WTC11 (cell line): ENCODE results near the gene COL9A2. TPM values are rescaled to one million over a fixed set of nuclear protein-coding genes. Genes with fewer than 3 reads are reported as not detected.
"Not testable (repeated sequence)": the region's sequence is repeated elsewhere in the genome, so short reads cannot be mapped to it uniquely, and the experiment has no call there.

Source experiments
- ATAC-seq: fragments of 200-7000 bp; cut with Tn5 transposase; 2 replicates; pipeline ENCODE4 v1.10.0; 2021; ENCODE audit warnings: mild to moderate bottlenecking, moderate library complexity
- CTCF ChIA-PET: fragments of 300-600 bp; sonication (Branson Sonifier 250); formaldehyde crosslinking; loops from one replicate; lab custom pipeline; 2021; ENCODE audit warnings: antibody characterized with exemption; lab: Charles Lee
- POLR2A ChIA-PET: fragments of 350-600 bp; sonication (Branson Sonifier 250); formaldehyde crosslinking; loops from one replicate; lab custom pipeline; 2021; ENCODE audit warnings: antibody characterized with exemption; lab: Charles Lee
- DNase-seq: peaks from one replicate; pipeline ENCODE4 v3.0.0; 2021; ENCODE audit warnings: low spot score
- H3K27ac Mint-ChIP-seq: 2 replicates; pipeline ENCODE4 v1.8.0; 2021; ENCODE audit warnings: mixed read lengths
- H3K27me3 Mint-ChIP-seq: 2 replicates; pipeline ENCODE4 v1.8.0; 2021; ENCODE audit warnings: low read depth, mild to moderate bottlenecking, moderate library complexity, mixed read lengths
- H3K36me3 Mint-ChIP-seq: 2 replicates; pipeline ENCODE4 v1.8.0; 2021; ENCODE audit warnings: mixed read lengths
- H3K4me1 Mint-ChIP-seq: 2 replicates; pipeline ENCODE4 v1.8.0; 2022; ENCODE audit warnings: mixed read lengths
- H3K4me3 Mint-ChIP-seq: 2 replicates; pipeline ENCODE4 v1.8.0; 2021; ENCODE audit warnings: mild to moderate bottlenecking, moderate library complexity, mixed read lengths
- H3K9me3 Mint-ChIP-seq: 2 replicates; pipeline ENCODE4 v1.8.0; 2021; ENCODE audit warnings: mixed read lengths
- ETV6 ChIP-seq: sonication (generic); formaldehyde crosslinking; IDR thresholded peaks from 2 replicates; pipeline ENCODE4 v1.8.1; 2022; ENCODE audit warnings: mild to moderate bottlenecking, missing genetic modification reagents
- GABPB1 ChIP-seq: sonication (generic); formaldehyde crosslinking; IDR thresholded peaks from 2 replicates; pipeline ENCODE4 v1.8.1; 2023; ENCODE audit warnings: mild to moderate bottlenecking, missing genetic modification reagents
- HMGA2 ChIP-seq: fragments of 250-450 bp; sonication (Bioruptor Pico); IDR thresholded peaks from 2 replicates; pipeline ENCODE4 v1.4.0; 2021; ENCODE audit warnings: mild to moderate bottlenecking, moderate library complexity
- IRF2 ChIP-seq: sonication (generic); formaldehyde crosslinking; IDR thresholded peaks from 2 replicates; pipeline ENCODE4 v1.8.0; 2022; ENCODE audit warnings: low read depth, missing genetic modification reagents, borderline replicate concordance
- NFYB ChIP-seq: sonication (generic); formaldehyde crosslinking; conservative IDR thresholded peaks from 2 replicates; pipeline ENCODE4 v1.8.0; 2022; ENCODE audit warnings: low read depth, missing genetic modification reagents
- NR2C2 ChIP-seq: sonication (generic); formaldehyde crosslinking; IDR thresholded peaks from 2 replicates; pipeline ENCODE4 v1.8.0; 2022; ENCODE audit warnings: mild to moderate bottlenecking, missing genetic modification reagents
- SMAD4 ChIP-seq: sonication (generic); formaldehyde crosslinking; IDR thresholded peaks from 2 replicates; pipeline ENCODE4 v1.8.0; 2022; ENCODE audit warnings: mild to moderate bottlenecking, missing genetic modification reagents
- total RNA-seq: library from RNA; stranded (reverse); gene quantifications from 3 replicates; pipeline ENCODE4 v1.2.3, GENCODE V29; 2021
- TF ChIP-seq, protein P1 (sequence below): sonication (generic); formaldehyde crosslinking; IDR thresholded peaks from 2 replicates; pipeline ENCODE4 v1.8.1; 2022; ENCODE audit warnings: missing genetic modification reagents, borderline replicate concordance
- TF ChIP-seq, protein P2 (sequence below): sonication (generic); formaldehyde crosslinking; IDR thresholded peaks from 2 replicates; pipeline ENCODE4 v1.8.0; 2022; ENCODE audit warnings: mild to moderate bottlenecking, missing genetic modification reagents
- TF ChIP-seq, protein P3 (sequence below): sonication (generic); formaldehyde crosslinking; IDR thresholded peaks from 2 replicates; pipeline ENCODE4 v1.8.1; 2022; ENCODE audit warnings: low read depth, missing genetic modification reagents, borderline replicate concordance
- TF ChIP-seq, protein P4 (sequence below): sonication (generic); formaldehyde crosslinking; IDR thresholded peaks from 2 replicates; pipeline ENCODE4 v1.8.1; 2023; ENCODE audit warnings: mild to moderate bottlenecking, missing genetic modification reagents
- TF ChIP-seq, protein P5 (sequence below): fragments of 250-450 bp; sonication (Bioruptor Pico); IDR thresholded peaks from 2 replicates; pipeline ENCODE4 v1.9.0; 2021; ENCODE audit warnings: mild to moderate bottlenecking, borderline replicate concordance
- TF ChIP-seq, protein P6 (sequence below): sonication (generic); formaldehyde crosslinking; IDR thresholded peaks from 2 replicates; pipeline ENCODE4 v1.8.1; 2022; ENCODE audit warnings: low read depth, mild to moderate bottlenecking, moderate library complexity, missing genetic modification reagents, borderline replicate concordance
- TF ChIP-seq, protein P7 (sequence below): sonication (generic); formaldehyde crosslinking; IDR thresholded peaks from 2 replicates; pipeline ENCODE4 v1.8.1; 2023; ENCODE audit warnings: mild to moderate bottlenecking, missing genetic modification reagents, borderline replicate concordance

Gene COL9A2
- total RNA-seq, 1 experiment from 2014 or later = 4.7 TPM

DNA sequence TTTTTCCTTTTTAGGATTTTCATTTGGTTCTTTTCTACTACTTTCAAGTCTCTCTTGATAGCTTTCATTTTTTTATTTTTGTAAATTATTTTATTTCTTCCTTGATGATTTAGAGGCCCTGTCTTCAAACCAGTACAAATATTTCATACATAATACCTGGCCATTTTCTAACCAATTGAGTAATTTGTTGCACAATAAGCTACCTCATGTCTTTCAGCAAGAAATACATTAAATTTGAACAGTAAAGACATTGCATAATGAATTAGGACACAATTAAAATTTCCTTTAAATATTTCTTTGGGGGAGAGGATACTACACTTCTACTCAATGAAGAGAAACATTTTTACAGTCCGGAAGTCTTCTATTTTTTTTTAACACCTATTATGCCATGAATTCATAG lies 15.6 kb upstream of the COL9A2 start:
- POLR2A ChIA-PET = interaction anchor here (0.6 kb wide), 1 partner anchor 171 kb away, joined by 3 read pairs; no protein-coding TSS in a partner anchor
- Mint-ChIP-seq H3K4me1 (no peaks in the 10 kb centered on the region), H3K9me3 (no peaks in the 10 kb centered on the region)
- TF ChIP-seq IRF2 (CRISPR knock-in tag) = no peak
- no peak for TF ChIP-seq HMGA2
- TF ChIP-seq, protein P1, sequence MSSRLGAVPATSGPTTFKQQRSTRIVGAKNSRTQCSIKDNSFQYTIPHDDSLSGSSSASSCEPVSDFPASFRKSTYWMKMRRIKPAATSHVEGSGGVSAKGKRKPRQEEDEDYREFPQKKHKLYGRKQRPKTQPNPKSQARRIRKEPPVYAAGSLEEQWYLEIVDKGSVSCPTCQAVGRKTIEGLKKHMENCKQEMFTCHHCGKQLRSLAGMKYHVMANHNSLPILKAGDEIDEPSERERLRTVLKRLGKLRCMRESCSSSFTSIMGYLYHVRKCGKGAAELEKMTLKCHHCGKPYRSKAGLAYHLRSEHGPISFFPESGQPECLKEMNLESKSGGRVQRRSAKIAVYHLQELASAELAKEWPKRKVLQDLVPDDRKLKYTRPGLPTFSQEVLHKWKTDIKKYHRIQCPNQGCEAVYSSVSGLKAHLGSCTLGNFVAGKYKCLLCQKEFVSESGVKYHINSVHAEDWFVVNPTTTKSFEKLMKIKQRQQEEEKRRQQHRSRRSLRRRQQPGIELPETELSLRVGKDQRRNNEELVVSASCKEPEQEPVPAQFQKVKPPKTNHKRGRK (CRISPR knock-in tag) = no peak
- TF ChIP-seq, protein P2, sequence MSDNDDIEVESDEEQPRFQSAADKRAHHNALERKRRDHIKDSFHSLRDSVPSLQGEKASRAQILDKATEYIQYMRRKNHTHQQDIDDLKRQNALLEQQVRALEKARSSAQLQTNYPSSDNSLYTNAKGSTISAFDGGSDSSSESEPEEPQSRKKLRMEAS (CRISPR knock-in tag) = no peak
- TF ChIP-seq, protein P3, sequence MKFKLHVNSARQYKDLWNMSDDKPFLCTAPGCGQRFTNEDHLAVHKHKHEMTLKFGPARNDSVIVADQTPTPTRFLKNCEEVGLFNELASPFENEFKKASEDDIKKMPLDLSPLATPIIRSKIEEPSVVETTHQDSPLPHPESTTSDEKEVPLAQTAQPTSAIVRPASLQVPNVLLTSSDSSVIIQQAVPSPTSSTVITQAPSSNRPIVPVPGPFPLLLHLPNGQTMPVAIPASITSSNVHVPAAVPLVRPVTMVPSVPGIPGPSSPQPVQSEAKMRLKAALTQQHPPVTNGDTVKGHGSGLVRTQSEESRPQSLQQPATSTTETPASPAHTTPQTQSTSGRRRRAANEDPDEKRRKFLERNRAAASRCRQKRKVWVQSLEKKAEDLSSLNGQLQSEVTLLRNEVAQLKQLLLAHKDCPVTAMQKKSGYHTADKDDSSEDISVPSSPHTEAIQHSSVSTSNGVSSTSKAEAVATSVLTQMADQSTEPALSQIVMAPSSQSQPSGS (CRISPR knock-in tag) = no peak
- TF ChIP-seq, protein P4, sequence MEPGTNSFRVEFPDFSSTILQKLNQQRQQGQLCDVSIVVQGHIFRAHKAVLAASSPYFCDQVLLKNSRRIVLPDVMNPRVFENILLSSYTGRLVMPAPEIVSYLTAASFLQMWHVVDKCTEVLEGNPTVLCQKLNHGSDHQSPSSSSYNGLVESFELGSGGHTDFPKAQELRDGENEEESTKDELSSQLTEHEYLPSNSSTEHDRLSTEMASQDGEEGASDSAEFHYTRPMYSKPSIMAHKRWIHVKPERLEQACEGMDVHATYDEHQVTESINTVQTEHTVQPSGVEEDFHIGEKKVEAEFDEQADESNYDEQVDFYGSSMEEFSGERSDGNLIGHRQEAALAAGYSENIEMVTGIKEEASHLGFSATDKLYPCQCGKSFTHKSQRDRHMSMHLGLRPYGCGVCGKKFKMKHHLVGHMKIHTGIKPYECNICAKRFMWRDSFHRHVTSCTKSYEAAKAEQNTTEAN = no peak
- TF ChIP-seq, protein P5, sequence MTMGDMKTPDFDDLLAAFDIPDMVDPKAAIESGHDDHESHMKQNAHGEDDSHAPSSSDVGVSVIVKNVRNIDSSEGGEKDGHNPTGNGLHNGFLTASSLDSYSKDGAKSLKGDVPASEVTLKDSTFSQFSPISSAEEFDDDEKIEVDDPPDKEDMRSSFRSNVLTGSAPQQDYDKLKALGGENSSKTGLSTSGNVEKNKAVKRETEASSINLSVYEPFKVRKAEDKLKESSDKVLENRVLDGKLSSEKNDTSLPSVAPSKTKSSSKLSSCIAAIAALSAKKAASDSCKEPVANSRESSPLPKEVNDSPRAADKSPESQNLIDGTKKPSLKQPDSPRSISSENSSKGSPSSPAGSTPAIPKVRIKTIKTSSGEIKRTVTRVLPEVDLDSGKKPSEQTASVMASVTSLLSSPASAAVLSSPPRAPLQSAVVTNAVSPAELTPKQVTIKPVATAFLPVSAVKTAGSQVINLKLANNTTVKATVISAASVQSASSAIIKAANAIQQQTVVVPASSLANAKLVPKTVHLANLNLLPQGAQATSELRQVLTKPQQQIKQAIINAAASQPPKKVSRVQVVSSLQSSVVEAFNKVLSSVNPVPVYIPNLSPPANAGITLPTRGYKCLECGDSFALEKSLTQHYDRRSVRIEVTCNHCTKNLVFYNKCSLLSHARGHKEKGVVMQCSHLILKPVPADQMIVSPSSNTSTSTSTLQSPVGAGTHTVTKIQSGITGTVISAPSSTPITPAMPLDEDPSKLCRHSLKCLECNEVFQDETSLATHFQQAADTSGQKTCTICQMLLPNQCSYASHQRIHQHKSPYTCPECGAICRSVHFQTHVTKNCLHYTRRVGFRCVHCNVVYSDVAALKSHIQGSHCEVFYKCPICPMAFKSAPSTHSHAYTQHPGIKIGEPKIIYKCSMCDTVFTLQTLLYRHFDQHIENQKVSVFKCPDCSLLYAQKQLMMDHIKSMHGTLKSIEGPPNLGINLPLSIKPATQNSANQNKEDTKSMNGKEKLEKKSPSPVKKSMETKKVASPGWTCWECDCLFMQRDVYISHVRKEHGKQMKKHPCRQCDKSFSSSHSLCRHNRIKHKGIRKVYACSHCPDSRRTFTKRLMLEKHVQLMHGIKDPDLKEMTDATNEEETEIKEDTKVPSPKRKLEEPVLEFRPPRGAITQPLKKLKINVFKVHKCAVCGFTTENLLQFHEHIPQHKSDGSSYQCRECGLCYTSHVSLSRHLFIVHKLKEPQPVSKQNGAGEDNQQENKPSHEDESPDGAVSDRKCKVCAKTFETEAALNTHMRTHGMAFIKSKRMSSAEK = no peak
- no peak for TF ChIP-seq ETV6
- no peak for TF ChIP-seq SMAD4 (CRISPR knock-in tag)
- TF ChIP-seq, all 79 proteins: peak for 0
- H3K36me3 Mint-ChIP-seq = no peaks in the 10 kb centered on the region
- no peak for DNase-seq
- no peak for ATAC-seq
- no peaks in the 10 kb centered on the region; the same call in none of the 2 replicates for H3K27me3 Mint-ChIP-seq
- CTCF ChIA-PET = no interaction called here
- no peak overlapping the region for H3K27ac Mint-ChIP-seq
- H3K4me3 Mint-ChIP-seq = no peak overlapping the region

DNA sequence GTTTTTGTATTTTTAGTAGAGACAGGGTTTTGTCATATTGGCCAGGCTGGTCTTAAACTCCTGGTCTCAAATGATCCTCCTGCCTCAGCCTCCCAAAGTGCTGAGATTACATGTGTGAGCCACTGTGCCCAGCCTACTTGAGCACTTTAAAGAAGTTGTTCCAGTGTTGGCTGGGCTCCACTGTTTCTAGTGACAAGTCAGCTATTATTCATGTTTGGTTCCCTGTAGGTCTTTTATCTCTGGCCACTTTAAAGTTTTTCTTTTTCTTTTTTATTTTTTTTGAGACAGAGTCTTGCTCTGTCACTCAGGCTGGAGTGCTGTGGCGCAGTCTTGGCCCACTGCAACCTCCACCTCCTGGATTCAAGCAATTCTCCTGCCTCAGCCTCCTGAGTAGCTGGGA lies 14.3 kb upstream of the COL9A2 start:
- CTCF ChIA-PET = interaction anchor here (0.7 to 1.0 kb wide), 2 partner anchors 16 to 188 kb away, joined by 3 to 5 read pairs; no protein-coding TSS in a partner anchor
- H3K27me3 Mint-ChIP-seq, POLR2A ChIA-PET: not testable (repeated sequence)

DNA sequence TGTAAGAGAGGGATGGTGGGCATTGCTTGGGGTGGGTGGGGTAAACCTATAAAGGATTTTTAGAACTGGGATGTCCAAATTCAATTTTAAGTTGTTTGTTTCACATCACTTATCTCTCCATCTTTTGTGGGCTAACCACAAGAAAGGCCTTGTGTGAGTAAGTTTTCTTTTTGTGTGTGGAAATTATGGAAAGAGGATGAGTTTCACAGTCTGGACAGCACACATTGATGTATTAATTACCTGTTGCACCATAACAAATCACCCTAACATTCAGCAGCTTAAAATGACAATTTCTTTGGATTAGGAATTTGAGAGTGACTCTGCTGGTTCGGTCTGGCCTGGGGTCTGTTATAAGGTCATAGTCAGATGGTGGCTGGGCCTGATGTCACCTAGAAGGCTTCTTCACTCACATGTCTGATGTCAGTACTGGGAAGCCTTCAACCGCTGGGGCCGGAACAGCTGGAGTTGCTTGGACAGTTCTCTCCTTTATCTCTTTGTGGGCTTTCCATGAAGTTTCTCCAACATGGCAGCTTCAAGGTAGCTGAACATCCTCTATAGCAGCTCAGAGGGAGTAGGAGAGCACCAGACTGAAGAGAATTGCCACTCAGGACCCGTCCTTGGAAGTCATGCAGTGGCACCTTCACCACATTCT lies 2.0 kb upstream of the COL9A2 start:
- DNase-seq (no peak), ATAC-seq (no peak)
- Mint-ChIP-seq H3K27ac (no peak overlapping the region), H3K36me3 (no peaks in the 10 kb centered on the region), H3K27me3 (peaks cover 62% of the 10 kb centered on the region), H3K9me3 (no peaks in the 10 kb centered on the region), H3K4me3 (no peak overlapping the region), H3K4me1 (peaks cover 20% of the 10 kb centered on the region)
- ChIA-PET POLR2A (no interaction called here), CTCF (interaction anchor here (9.1 kb wide), 1 partner anchor 20 kb away, joined by 151 read pairs; no protein-coding TSS in a partner anchor)
- TF ChIP-seq, protein P6, sequence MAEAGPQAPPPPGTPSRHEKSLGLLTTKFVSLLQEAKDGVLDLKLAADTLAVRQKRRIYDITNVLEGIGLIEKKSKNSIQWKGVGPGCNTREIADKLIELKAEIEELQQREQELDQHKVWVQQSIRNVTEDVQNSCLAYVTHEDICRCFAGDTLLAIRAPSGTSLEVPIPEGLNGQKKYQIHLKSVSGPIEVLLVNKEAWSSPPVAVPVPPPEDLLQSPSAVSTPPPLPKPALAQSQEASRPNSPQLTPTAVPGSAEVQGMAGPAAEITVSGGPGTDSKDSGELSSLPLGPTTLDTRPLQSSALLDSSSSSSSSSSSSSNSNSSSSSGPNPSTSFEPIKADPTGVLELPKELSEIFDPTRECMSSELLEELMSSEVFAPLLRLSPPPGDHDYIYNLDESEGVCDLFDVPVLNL (CRISPR knock-in tag) = no peak
- TF ChIP-seq ETV6 (no peak), GABPB1 (CRISPR knock-in tag) (no peak), NR2C2 (CRISPR knock-in tag) (no peak), NFYB (no peak)
- TF ChIP-seq, protein P7, sequence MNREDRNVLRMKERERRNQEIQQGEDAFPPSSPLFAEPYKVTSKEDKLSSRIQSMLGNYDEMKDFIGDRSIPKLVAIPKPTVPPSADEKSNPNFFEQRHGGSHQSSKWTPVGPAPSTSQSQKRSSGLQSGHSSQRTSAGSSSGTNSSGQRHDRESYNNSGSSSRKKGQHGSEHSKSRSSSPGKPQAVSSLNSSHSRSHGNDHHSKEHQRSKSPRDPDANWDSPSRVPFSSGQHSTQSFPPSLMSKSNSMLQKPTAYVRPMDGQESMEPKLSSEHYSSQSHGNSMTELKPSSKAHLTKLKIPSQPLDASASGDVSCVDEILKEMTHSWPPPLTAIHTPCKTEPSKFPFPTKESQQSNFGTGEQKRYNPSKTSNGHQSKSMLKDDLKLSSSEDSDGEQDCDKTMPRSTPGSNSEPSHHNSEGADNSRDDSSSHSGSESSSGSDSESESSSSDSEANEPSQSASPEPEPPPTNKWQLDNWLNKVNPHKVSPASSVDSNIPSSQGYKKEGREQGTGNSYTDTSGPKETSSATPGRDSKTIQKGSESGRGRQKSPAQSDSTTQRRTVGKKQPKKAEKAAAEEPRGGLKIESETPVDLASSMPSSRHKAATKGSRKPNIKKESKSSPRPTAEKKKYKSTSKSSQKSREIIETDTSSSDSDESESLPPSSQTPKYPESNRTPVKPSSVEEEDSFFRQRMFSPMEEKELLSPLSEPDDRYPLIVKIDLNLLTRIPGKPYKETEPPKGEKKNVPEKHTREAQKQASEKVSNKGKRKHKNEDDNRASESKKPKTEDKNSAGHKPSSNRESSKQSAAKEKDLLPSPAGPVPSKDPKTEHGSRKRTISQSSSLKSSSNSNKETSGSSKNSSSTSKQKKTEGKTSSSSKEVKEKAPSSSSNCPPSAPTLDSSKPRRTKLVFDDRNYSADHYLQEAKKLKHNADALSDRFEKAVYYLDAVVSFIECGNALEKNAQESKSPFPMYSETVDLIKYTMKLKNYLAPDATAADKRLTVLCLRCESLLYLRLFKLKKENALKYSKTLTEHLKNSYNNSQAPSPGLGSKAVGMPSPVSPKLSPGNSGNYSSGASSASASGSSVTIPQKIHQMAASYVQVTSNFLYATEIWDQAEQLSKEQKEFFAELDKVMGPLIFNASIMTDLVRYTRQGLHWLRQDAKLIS = no peak

More for the DNA sequence above, 14.3 kb upstream of the COL9A2 start:
- DNase-seq, H3K4me3 Mint-ChIP-seq, H3K4me1 Mint-ChIP-seq, H3K27ac Mint-ChIP-seq, H3K9me3 Mint-ChIP-seq, H3K36me3 Mint-ChIP-seq, ATAC-seq: not testable (repeated sequence)
